CD8-positive, alpha-beta memory T cell (primary cell): ENCODE data around the gene MVB12A. TPM values are rescaled to one million over a fixed set of nuclear protein-coding genes. Genes with fewer than 3 reads are reported as not detected.

Experiments
- CTCF ChIA-PET: fragments of 350-600 bp; sonication (Branson Sonifier 250); formaldehyde crosslinking; loops from one replicate; lab custom pipeline; 2021; ENCODE audit warnings: antibody characterized with exemption; lab: Charles Lee
- POLR2A ChIA-PET: fragments of 350-600 bp; sonication (Branson Sonifier 250); formaldehyde crosslinking; loops from one replicate; lab custom pipeline; 2021; ENCODE audit warnings: antibody characterized with exemption; lab: Charles Lee
- DNase-seq, 5 donors: peaks; one replicate each; pipeline versions ENCODE4 v3.0.0 to v3.0.0-alpha.2; 2020 to 2022; ENCODE audit warnings: mixed read lengths in 1 of 5
- H3K27ac ChIP-seq: one replicate; pipeline ENCODE4 v1.7.0; 2013; ENCODE audit warnings: low read depth, mild to moderate bottlenecking, low read length, moderate library complexity
- H3K27me3 ChIP-seq: 2 replicates; pipeline ENCODE4 v1.7.0; 2013; ENCODE audit warnings: low read length, mild to moderate bottlenecking; ENCODE audit not compliant: insufficient read depth, poor library complexity, severe bottlenecking
- H3K36me3 ChIP-seq: 2 replicates; pipeline ENCODE4 v1.7.0; 2013; ENCODE audit warnings: mild to moderate bottlenecking, low read length, moderate library complexity; ENCODE audit not compliant: insufficient read depth
- H3K4me1 ChIP-seq: 2 replicates; pipeline ENCODE4 v1.7.0; 2013; ENCODE audit warnings: mild to moderate bottlenecking, low read length, moderate library complexity; ENCODE audit not compliant: insufficient read depth
- H3K4me3 ChIP-seq: 2 replicates; pipeline ENCODE4 v1.7.0; 2013; ENCODE audit warnings: mild to moderate bottlenecking, low read length
- H3K9me3 ChIP-seq: 2 replicates; pipeline ENCODE4 v1.7.0; 2013; ENCODE audit warnings: mild to moderate bottlenecking, low read length
- H3K27ac Mint-ChIP-seq, 8 donors: one replicate each; pipeline ENCODE4 v1.8.0; 2020 to 2021; ENCODE audit warnings: mixed read lengths in 8 of 8, mild to moderate bottlenecking in 6 of 8, inconsistent platforms in 3 of 8, moderate library complexity in 3 of 8
- H3K27me3 Mint-ChIP-seq, 2 donors: one replicate each; pipeline ENCODE4 v1.8.0; 2020 to 2021; ENCODE audit warnings: mixed read lengths in 2 of 2, mild to moderate bottlenecking in 1 of 2, moderate library complexity in 1 of 2
- H3K36me3 Mint-ChIP-seq, 3 donors: one replicate each; pipeline ENCODE4 v1.8.0; 2020 to 2021; ENCODE audit warnings: mixed read lengths in 3 of 3, inconsistent platforms in 1 of 3, mild to moderate bottlenecking in 1 of 3
- H3K4me1 Mint-ChIP-seq, 3 donors: one replicate each; pipeline ENCODE4 v1.8.0; 2020 to 2021; ENCODE audit warnings: mixed read lengths in 3 of 3, inconsistent platforms in 1 of 3, mild to moderate bottlenecking in 1 of 3
- H3K4me3 Mint-ChIP-seq, 7 donors: one replicate each; pipeline ENCODE4 v1.8.0; 2020 to 2021; ENCODE audit warnings: mixed read lengths in 7 of 7, mild to moderate bottlenecking in 6 of 7, moderate library complexity in 4 of 7, inconsistent platforms in 2 of 7
- H3K9me3 Mint-ChIP-seq, 5 donors: one replicate each; pipeline ENCODE4 v1.8.0; 2020 to 2022; ENCODE audit warnings: mixed read lengths in 5 of 5, mild to moderate bottlenecking in 3 of 5, moderate library complexity in 2 of 5, inconsistent platforms in 1 of 5
- polyA plus RNA-seq: library from polyadenylated mRNA; unstranded; fragments of 300-500 nt; fragmentation: Illumina TruSeq; gene quantifications from one replicate; pipeline ENCODE4 v1.2.3, GENCODE V29; 2021
- total RNA-seq, 2 experiments: library from RNA; stranded (reverse); gene quantifications; one replicate each; pipeline ENCODE4 v1.2.3, GENCODE V29; 2021

Gene MVB12A
- total and polyA plus RNA-seq, 3 experiments from 2014 or later = 26.9 to 39.2 (median 34.5) TPM

- peaks cover 36 to 47% of the 10 kb centered on the region in 2 donors for H3K27me3 Mint-ChIP-seq
- H3K36me3 Mint-ChIP-seq = no peaks in the 10 kb centered on the region
- H3K9me3 ChIP-seq = no peaks in the 10 kb centered on the region
- no peak overlapping the region for H3K27ac ChIP-seq
- POLR2A ChIA-PET = no interaction called here
- peaks cover 10% of the 10 kb centered on the region for H3K27me3 ChIP-seq
- CTCF ChIA-PET = interaction anchor here (1.0 kb wide), 2 partner anchors 10 to 101 kb away, joined by 3 read pairs; no protein-coding TSS in a partner anchor
- peak overlapping the region in 1 of 8 donors; percentile 2 for H3K27ac Mint-ChIP-seq
- H3K36me3 ChIP-seq = no peaks in the 10 kb centered on the region
- H3K4me1 ChIP-seq = no peaks in the 10 kb centered on the region
- DNase-seq = no peak
- no peak overlapping the region for H3K4me3 ChIP-seq
- no peaks in the 10 kb centered on the region for H3K9me3 Mint-ChIP-seq
- H3K4me3 Mint-ChIP-seq = no peak overlapping the region
- peaks cover 0 to 4% (median 0%) of the 10 kb centered on the region in 3 donors for H3K4me1 Mint-ChIP-seq
Observed at GRCh38 chr19:17458970-17459369, 39.1 kb downstream of the MVB12A start.

GRCh38 chr19:17460372-17461230 lies 40.8 kb downstream of the MVB12A start, which contains the start of gene NXNL1:
Gene NXNL1 (minus strand): TSS chr19:17460926. CDS start chr19:17460869, 57 bp downstream.
- Mint-ChIP-seq H3K4me1 (no peaks in the 10 kb centered on the region), H3K27ac (no peak within 1 kb of the TSS), H3K27me3 (peaks cover 28 to 41% of the 10 kb centered on the region in 2 donors), H3K4me3 (no peak within 1 kb of the TSS), H3K9me3 (no peaks in the 10 kb centered on the region), H3K36me3 (no peaks in the 10 kb centered on the region)
- DNase-seq = no peak
- ChIA-PET POLR2A (no interaction called here), CTCF (interaction anchor here (0.8 to 1.1 kb wide), 3 partner anchors 8 to 115 kb away, joined by 3 read pairs; no protein-coding TSS in a partner anchor)
- no peak within 1 kb of the TSS for H3K4me3 ChIP-seq
- peaks cover 10% of the 10 kb centered on the region for H3K27me3 ChIP-seq
- H3K9me3 ChIP-seq = no peaks in the 10 kb centered on the region
- H3K27ac ChIP-seq = no peak within 1 kb of the TSS
- no peaks in the 10 kb centered on the region for H3K4me1 ChIP-seq
- no peaks in the 10 kb centered on the region for H3K36me3 ChIP-seq

GRCh38 chr19:17466487-17466850 lies 46.6 kb downstream of the MVB12A start:
- H3K36me3 ChIP-seq = no peaks in the 10 kb centered on the region
- POLR2A ChIA-PET = interaction anchor here (0.6 kb wide), 2 partner anchors 346 to 1391 kb away, joined by 4 to 5 read pairs; no protein-coding TSS in a partner anchor
- DNase-seq = no peak
- H3K4me3 Mint-ChIP-seq = peak overlapping the region in 1 of 7 donors; percentile 9
- no peaks in the 10 kb centered on the region for H3K27me3 ChIP-seq
- CTCF ChIA-PET = interaction anchor here (0.6 to 2.8 kb wide), 10 partner anchors 12 to 341 kb away, joined by 3 to 9 read pairs (median 4); no protein-coding TSS in a partner anchor
- H3K9me3 ChIP-seq = no peaks in the 10 kb centered on the region
- H3K27me3 Mint-ChIP-seq = peaks cover 0 to 2% of the 10 kb centered on the region in 2 donors
- no peak overlapping the region for H3K27ac ChIP-seq
- peaks cover 0 to 3% (median 0%) of the 10 kb centered on the region in 3 donors for H3K36me3 Mint-ChIP-seq
- H3K4me3 ChIP-seq = no peak overlapping the region
- peak overlapping the region in 1 of 8 donors; percentile 32 for H3K27ac Mint-ChIP-seq
- H3K4me1 ChIP-seq = peaks cover 22% of the 10 kb centered on the region
- no peaks in the 10 kb centered on the region for H3K9me3 Mint-ChIP-seq
- peaks cover 19 to 23% (median 21%) of the 10 kb centered on the region in 3 donors for H3K4me1 Mint-ChIP-seq

GRCh38 chr19:17467471-17468301 lies 47.8 kb downstream of the MVB12A start:
- ChIA-PET CTCF (interaction anchor here (1.2 to 2.8 kb wide), 3 partner anchors 9 to 28 kb away, joined by 3 to 9 read pairs (median 3); no protein-coding TSS in a partner anchor), POLR2A (interaction anchor here (0.6 to 1.1 kb wide), 2 partner anchors 44 to 162 kb away, joined by 3 to 4 read pairs; partner anchors contain the start of gene MRPL34)
- DNase-seq = no peak
- Histone ChIP-seq H3K4me3 (no peak overlapping the region), H3K4me1 (peaks cover 23% of the 10 kb centered on the region), H3K9me3 (no peaks in the 10 kb centered on the region), H3K27me3 (no peaks in the 10 kb centered on the region), H3K36me3 (no peaks in the 10 kb centered on the region), H3K27ac (no peak overlapping the region)
- Mint-ChIP-seq H3K27ac (peak overlapping the region in 6 of 8 donors; percentile 13 to 94 (median 50)), H3K4me3 (peak overlapping the region in 2 of 7 donors; percentile 15 to 40), H3K36me3 (peaks cover 0 to 3% (median 0%) of the 10 kb centered on the region in 3 donors), H3K9me3 (no peaks in the 10 kb centered on the region), H3K27me3 (peaks cover 0 to 2% of the 10 kb centered on the region in 2 donors), H3K4me1 (peaks cover 21 to 28% (median 24%) of the 10 kb centered on the region in 3 donors)

GRCh38 chr19:17468302-17469091 lies 48.6 kb downstream of the MVB12A start:
- DNase-seq = no peak
- Histone ChIP-seq H3K9me3 (no peaks in the 10 kb centered on the region), H3K4me3 (no peak overlapping the region), H3K27ac (peak overlapping the region; percentile 54), H3K27me3 (no peaks in the 10 kb centered on the region), H3K36me3 (no peaks in the 10 kb centered on the region), H3K4me1 (peaks cover 23% of the 10 kb centered on the region)
- H3K27ac Mint-ChIP-seq = peak overlapping the region in 6 of 8 donors; percentile 77 to 96 (median 90)
- H3K36me3 Mint-ChIP-seq = peaks cover 0 to 3% (median 0%) of the 10 kb centered on the region in 3 donors
- ChIA-PET CTCF (interaction anchor here (1.0 to 1.3 kb wide), 2 partner anchors 10 to 27 kb away, joined by 3 to 4 read pairs; no protein-coding TSS in a partner anchor), POLR2A (no interaction called here)
- peaks cover 21 to 32% (median 24%) of the 10 kb centered on the region in 3 donors for H3K4me1 Mint-ChIP-seq
- H3K9me3 Mint-ChIP-seq = no peaks in the 10 kb centered on the region
- H3K4me3 Mint-ChIP-seq = peak overlapping the region; percentile 89 to 98 (median 94)
- peaks cover 0 to under 1% of the 10 kb centered on the region in 2 donors for H3K27me3 Mint-ChIP-seq

GRCh38 chr19:17469092-17469480 lies 49.2 kb downstream of the MVB12A start:
- Histone ChIP-seq H3K27ac (peak overlapping the region; percentile 54), H3K27me3 (no peaks in the 10 kb centered on the region), H3K36me3 (no peaks in the 10 kb centered on the region), H3K4me3 (peak overlapping the region; percentile 60), H3K4me1 (peaks cover 23% of the 10 kb centered on the region), H3K9me3 (no peaks in the 10 kb centered on the region)
- Mint-ChIP-seq H3K27me3 (no peaks in the 10 kb centered on the region), H3K4me1 (peaks cover 21 to 32% (median 24%) of the 10 kb centered on the region in 3 donors), H3K4me3 (peak overlapping the region; percentile 89 to 98 (median 94)), H3K36me3 (peaks cover 0 to 3% (median 0%) of the 10 kb centered on the region in 3 donors), H3K27ac (peak overlapping the region; percentile 85 to 99 (median 92)), H3K9me3 (no peaks in the 10 kb centered on the region)
- ChIA-PET POLR2A (no interaction called here), CTCF (interaction anchor here (1.0 to 1.3 kb wide), 2 partner anchors 11 to 27 kb away, joined by 3 to 4 read pairs; no protein-coding TSS in a partner anchor)
- no peak for DNase-seq
